NAMALWA (cell line): ENCODE measurements around the gene PLEKHM3.
"Not testable (repeated sequence)": the region's sequence is repeated elsewhere in the genome, so short reads cannot be mapped to it uniquely, and the experiment has no call there.

Source experiments
- DNase-seq: peaks from one replicate; pipeline ENCODE4 v3.0.0-alpha.2; 2015; ENCODE audit warnings: low spot score

Gene PLEKHM3

GRCh38 chr2:207825045-207825954 is 200.0 kb downstream of the PLEKHM3 start:
- DNase-seq, result no peak

GRCh38 chr2:207823865-207824264 is 201.5 kb downstream of the PLEKHM3 start:
- no peak for DNase-seq

- DNase-seq, result no peak
Observed at GRCh38 chr2:207819839-207820784, 205.2 kb downstream of the PLEKHM3 start.

GRCh38 chr2:207819021-207819797 is 206.1 kb downstream of the PLEKHM3 start:
- DNase-seq, result no peak

GRCh38 chr2:207816546-207816945 is 208.8 kb downstream of the PLEKHM3 start:
- no peak for DNase-seq

GRCh38 chr2:207815254-207815653 is 210.1 kb downstream of the PLEKHM3 start:
- DNase-seq, result no peak

GRCh38 chr2:207813942-207814341 is 211.4 kb downstream of the PLEKHM3 start:
- DNase-seq, result no peak

- DNase-seq, result no peak
Observed at GRCh38 chr2:207813221-207813916, 212.0 kb downstream of the PLEKHM3 start.

GRCh38 chr2:207812726-207813080 is 212.6 kb downstream of the PLEKHM3 start:
- DNase-seq, result no peak

- no peak for DNase-seq
Observed at GRCh38 chr2:207812058-207812725, 213.1 kb downstream of the PLEKHM3 start.

- DNase-seq, result not testable (repeated sequence)
Observed at GRCh38 chr2:207811658-207812057, 213.7 kb downstream of the PLEKHM3 start.

GRCh38 chr2:207810200-207810788 is 215.0 kb downstream of the PLEKHM3 start:
- DNase-seq, result no peak

- DNase-seq, result no peak
Observed at GRCh38 chr2:207808119-207808518, 217.2 kb downstream of the PLEKHM3 start.

- no peak for DNase-seq
Observed at GRCh38 chr2:207807516-207807915, 217.8 kb downstream of the PLEKHM3 start.

GRCh38 chr2:207805566-207806226 is 219.6 kb downstream of the PLEKHM3 start:
- DNase-seq, result no peak

- DNase-seq, result no peak
Observed at GRCh38 chr2:207802650-207803049, 222.7 kb downstream of the PLEKHM3 start.

- no peak for DNase-seq
Observed at GRCh38 chr2:207801259-207801658, 224.1 kb downstream of the PLEKHM3 start.

GRCh38 chr2:207796585-207797350 is 228.6 kb downstream of the PLEKHM3 start:
- DNase-seq, result no peak

- DNase-seq, result no peak
Observed at GRCh38 chr2:207792244-207792785, 233.0 kb downstream of the PLEKHM3 start.
